ENCODE results near the gene TENT4A.

GRCh38 chr5:6714226-6715041 lies 1.2 kb downstream of the TENT4A start:
- no peak for TF ChIP-seq CTCF (IDR thresholded peaks at IDR 0.05 in 8 of 11, conservative IDR thresholded peaks at IDR 0.05 in 3 of 11)
- TF ChIP-seq POLR2A (IDR thresholded peaks at IDR 0.05) = no peak
- no peak for TF ChIP-seq POLR2AphosphoS5 (IDR thresholded peaks at IDR 0.05)
